Measurements from ENCODE around the gene SORBS1. TPM values are rescaled to one million over a fixed set of nuclear protein-coding genes. Genes with fewer than 3 reads are reported as not detected.

Gene SORBS1
- total and polyA plus RNA-seq, 2 of the 13 experiments (the other 11 are each of a cell fraction or from before 2014, with no cell fraction given) = 16.8 to 39.8 TPM

- Histone ChIP-seq H3K4me2 (ENCODE audit: low read depth, low read length) (no peak overlapping the region), H3K36me3 (replicated peaks in 1 of 2; ENCODE audit: control insufficient read depth in 1 of 2, insufficient read depth in 2 of 2, low read length in 2 of 2) (peaks cover 27 to 52% of the 10 kb centered on the region in 2 experiments), H3K9me3 (ENCODE audit: low read length) (no peaks in the 10 kb centered on the region), H3K4me3 (replicated peaks in 1 of 3; ENCODE audit: insufficient read depth in 1 of 3, low read depth in 2 of 3, low read length in 3 of 3) (no peak overlapping the region), H3K27ac (ENCODE audit: extremely low read length, insufficient read depth, low read length) (no peak overlapping the region), H3K4me1 (ENCODE audit: insufficient read depth, low read length) (no peaks in the 10 kb centered on the region), H4K20me1 (ENCODE audit: insufficient read depth, low read length) (no peaks in the 10 kb centered on the region), H3K9ac (ENCODE audit: insufficient read depth, low read depth, low read length) (no peak overlapping the region), H3K27me3 (ENCODE audit: control insufficient read depth in 1 of 2, insufficient read depth in 2 of 2, low read length in 2 of 2) (no peaks in the 10 kb centered on the region), H2AFZ (ENCODE audit: low read length) (no peak overlapping the region), H3K79me2 (ENCODE audit: insufficient read depth, low read length) (no peaks in the 10 kb centered on the region)
- CTCF ChIA-PET (ENCODE audit: low intra/inter-chr PET ratio, low total read pairs) = no interaction called here
- DNase-seq (ENCODE audit: low spot score) (no peak), ATAC-seq (no peak), FAIRE-seq (no peak)
- POLR2A ChIA-PET = no interaction called here
- 97% methylated on average over 7 of the region's 7 CpGs for WGBS (ENCODE audit: low lambda C conversion rate)
- intact Hi-C loops (cut with micrococcal nuclease; ENCODE audit: unreplicated experiment) (no loop called here), in situ Hi-C loops (cut with HindIII; ENCODE audit: extremely low pct_ligation_motif_present, low pct_unique_long_range_greater_than_20kb) (loop anchor here (25.0 kb wide), 1 partner anchor 454 kb away; no protein-coding TSS in a partner anchor)
- BruUV-seq (replicated peaks) = no TSS peak
- TF ChIP-seq MTF1 (CRISPR knock-in tag; IDR thresholded peaks at IDR 0.05) = no peak
- no peak for TF ChIP-seq ZNF34 (CRISPR knock-in tag; IDR thresholded peaks at IDR 0.05; ENCODE audit: borderline replicate concordance)
- TF ChIP-seq, protein P1, sequence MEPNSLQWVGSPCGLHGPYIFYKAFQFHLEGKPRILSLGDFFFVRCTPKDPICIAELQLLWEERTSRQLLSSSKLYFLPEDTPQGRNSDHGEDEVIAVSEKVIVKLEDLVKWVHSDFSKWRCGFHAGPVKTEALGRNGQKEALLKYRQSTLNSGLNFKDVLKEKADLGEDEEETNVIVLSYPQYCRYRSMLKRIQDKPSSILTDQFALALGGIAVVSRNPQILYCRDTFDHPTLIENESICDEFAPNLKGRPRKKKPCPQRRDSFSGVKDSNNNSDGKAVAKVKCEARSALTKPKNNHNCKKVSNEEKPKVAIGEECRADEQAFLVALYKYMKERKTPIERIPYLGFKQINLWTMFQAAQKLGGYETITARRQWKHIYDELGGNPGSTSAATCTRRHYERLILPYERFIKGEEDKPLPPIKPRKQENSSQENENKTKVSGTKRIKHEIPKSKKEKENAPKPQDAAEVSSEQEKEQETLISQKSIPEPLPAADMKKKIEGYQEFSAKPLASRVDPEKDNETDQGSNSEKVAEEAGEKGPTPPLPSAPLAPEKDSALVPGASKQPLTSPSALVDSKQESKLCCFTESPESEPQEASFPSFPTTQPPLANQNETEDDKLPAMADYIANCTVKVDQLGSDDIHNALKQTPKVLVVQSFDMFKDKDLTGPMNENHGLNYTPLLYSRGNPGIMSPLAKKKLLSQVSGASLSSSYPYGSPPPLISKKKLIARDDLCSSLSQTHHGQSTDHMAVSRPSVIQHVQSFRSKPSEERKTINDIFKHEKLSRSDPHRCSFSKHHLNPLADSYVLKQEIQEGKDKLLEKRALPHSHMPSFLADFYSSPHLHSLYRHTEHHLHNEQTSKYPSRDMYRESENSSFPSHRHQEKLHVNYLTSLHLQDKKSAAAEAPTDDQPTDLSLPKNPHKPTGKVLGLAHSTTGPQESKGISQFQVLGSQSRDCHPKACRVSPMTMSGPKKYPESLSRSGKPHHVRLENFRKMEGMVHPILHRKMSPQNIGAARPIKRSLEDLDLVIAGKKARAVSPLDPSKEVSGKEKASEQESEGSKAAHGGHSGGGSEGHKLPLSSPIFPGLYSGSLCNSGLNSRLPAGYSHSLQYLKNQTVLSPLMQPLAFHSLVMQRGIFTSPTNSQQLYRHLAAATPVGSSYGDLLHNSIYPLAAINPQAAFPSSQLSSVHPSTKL (CRISPR knock-in tag; IDR thresholded peaks at IDR 0.05) = no peak
- no peak for TF ChIP-seq JUNB (CRISPR knock-in tag; IDR thresholded peaks at IDR 0.05; ENCODE audit: borderline replicate concordance)
- TF ChIP-seq MED13 (CRISPR knock-in tag; IDR thresholded peaks at IDR 0.05) = no peak
- TF ChIP-seq KIAA2018 (CRISPR knock-in tag; IDR thresholded peaks at IDR 0.05; ENCODE audit: borderline replicate concordance) = no peak
- TF ChIP-seq HCFC1 (IDR thresholded peaks at IDR 0.05; ENCODE audit: low read depth, low read length) = no peak
- TF ChIP-seq ZNF276 (CRISPR knock-in tag; IDR thresholded peaks at IDR 0.05; ENCODE audit: low read depth) = no peak
- no peak for TF ChIP-seq RBM22 (optimal IDR thresholded peaks at IDR 0.05; ENCODE audit: low read length)
Observed at GRCh38 chr10:95408148-95408960, 152.8 kb downstream of the SORBS1 start.
